GM19397 (cell line): Measurements from ENCODE around the gene IL4R.

Source experiments
- ATAC-seq: cut with Tn5 transposase; IDR thresholded peaks from one replicate; pipeline ENCODE4 v1.9.1; 2021; ENCODE audit warnings: mild to moderate bottlenecking, moderate library complexity; ENCODE audit not compliant: unreplicated experiment

IL4R gene

DNA sequence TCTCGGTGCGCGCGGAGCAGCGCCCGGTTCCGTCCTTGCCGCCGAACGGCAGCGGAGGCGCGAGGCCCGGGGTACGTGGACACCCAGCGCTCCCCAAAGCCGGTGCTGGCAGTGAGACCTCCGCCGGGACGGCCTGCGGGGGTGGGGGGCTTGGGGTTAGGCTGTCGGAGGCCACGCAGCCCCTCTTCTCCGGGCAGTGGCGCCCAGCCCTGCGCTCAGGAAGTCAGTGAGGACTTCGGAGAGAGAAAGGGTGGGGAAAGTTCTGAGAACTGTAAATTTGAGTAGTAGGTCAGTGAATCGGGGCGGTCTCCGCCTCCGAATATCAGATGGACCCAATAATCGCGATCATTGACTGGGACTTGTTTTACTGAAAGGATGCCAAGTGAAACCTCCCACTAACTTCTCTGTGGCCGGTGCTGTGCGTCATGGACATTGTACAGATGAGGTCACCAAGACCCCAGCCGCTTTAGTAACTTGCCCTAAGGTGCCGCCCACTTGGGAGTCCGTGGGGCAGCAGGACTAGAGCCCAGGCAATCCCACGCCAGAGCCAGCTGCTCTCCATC is 468 bp downstream of the IL4R start:
- ATAC-seq: peak; percentile 24

GRCh38 chr16:27314986-27315332 is 1.2 kb downstream of the IL4R start:
- no peak for ATAC-seq

GRCh38 chr16:27315333-27316037 is 1.7 kb downstream of the IL4R start:
- no peak for ATAC-seq

DNA sequence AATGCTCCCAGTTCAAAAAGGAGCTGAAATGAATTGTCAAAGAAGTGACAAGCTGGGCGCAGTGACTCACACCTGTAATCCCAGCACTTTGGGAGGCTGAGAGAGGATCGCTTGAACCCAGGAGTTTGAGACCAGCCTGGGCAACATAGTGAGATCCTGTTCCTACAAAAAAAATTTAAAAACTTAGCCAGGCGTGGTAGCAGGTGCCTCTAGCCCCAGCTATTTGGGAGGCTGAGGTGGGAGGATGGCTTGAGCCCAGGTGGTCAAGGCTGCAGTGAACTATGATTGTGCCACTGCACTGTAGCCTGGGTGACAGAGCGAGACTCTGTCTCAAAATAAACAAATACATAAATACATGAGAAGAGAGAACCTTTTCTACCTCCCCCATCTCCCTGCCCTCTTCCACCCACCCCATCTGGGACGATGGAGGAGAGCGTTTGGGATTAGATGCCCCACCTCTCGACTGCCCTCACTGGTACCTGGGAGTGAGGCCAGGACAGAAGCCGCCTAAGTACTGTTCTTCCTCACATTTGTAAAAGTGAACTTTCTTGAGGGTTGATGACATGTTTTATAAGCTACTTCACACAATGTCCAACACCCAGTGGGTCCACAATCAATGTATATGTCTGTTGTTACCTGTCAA is 2.4 kb downstream of the IL4R start:
- no peak for ATAC-seq

GRCh38 chr16:27317320-27317719 is 3.5 kb downstream of the IL4R start:
- ATAC-seq: no peak

- no peak for ATAC-seq
These were observed 4.1 kb downstream of the IL4R start for GRCh38 chr16:27317738-27318391.

GRCh38 chr16:27318392-27319256 is 4.8 kb downstream of the IL4R start:
- no peak for ATAC-seq

DNA sequence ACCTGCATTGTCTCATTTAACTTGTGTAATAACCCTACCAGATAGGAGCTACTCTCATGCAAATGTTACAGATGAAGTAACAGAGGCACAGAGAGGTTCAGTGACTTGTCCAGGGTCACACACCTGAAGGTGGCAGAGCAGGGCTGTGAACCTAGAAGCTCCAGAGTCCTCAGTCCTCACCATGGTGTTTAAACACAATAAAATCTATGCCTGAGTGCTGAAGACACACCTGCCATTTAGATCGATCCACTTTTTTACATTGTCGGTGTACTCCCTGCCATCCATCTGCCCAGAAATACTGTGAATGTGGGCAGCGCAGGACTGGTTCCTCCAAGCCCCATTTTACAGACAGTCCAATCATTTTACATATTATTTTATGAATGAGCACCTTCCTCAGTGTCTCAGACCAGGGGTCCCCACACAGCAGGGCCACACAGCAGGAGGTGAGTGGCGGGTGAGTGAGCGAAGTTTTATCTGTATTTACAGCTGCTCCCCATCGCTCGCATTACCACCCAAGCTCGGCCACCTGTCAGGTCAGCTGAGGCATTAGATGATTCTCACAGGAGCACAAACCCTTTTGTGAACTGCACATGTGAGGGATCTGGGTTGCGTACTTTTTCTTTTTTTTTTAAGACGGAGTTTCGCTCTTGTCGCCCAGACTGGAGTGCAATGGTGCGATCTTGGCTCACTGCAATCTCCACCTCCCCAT is 5.6 kb downstream of the IL4R start:
- no peak for ATAC-seq

- ATAC-seq: no peak
These were observed 6.7 kb downstream of the IL4R start for GRCh38 chr16:27320261-27321012.

DNA sequence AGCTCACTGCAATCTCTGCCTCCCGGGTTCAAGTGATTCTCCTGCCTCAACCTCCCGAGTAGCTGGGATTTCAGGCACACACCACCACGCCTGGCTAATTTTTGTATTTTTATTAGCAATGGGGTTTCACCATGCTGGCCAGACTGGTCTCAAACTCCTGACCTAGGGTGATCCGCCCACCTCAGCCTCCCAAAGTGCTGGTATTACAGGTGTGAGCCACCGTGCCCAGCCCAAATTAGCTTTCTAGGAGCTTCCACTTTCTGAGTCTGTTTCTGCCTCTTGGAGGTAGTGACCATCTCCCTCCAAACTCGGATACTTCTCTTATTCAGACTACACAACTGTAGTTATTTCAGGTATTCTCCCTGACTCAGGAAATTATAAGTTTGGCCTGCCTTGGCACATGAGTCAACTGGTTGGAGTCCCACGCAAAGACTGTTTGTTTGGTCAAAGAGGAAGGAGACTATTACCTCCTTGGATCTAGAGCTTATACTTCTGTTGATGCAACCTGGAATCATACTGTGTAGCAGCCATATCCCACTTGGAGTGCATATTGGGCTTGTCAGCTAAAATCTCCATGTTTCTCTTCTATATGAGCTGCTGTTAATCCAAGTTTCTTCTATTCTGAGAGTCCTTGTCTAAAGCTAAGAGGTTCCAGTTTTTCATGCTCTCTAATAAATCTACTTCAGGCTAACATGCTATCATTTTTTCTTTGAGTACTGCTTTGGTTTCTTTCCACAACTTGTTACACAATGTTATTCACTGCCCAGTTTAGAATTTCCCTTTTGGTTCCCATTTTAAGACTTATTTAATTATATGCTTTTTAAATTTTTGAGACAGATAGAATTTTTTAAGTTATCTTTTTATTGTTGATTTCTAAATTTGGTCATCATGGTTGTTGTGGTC is 7.5 kb downstream of the IL4R start:
- no peak for ATAC-seq

DNA sequence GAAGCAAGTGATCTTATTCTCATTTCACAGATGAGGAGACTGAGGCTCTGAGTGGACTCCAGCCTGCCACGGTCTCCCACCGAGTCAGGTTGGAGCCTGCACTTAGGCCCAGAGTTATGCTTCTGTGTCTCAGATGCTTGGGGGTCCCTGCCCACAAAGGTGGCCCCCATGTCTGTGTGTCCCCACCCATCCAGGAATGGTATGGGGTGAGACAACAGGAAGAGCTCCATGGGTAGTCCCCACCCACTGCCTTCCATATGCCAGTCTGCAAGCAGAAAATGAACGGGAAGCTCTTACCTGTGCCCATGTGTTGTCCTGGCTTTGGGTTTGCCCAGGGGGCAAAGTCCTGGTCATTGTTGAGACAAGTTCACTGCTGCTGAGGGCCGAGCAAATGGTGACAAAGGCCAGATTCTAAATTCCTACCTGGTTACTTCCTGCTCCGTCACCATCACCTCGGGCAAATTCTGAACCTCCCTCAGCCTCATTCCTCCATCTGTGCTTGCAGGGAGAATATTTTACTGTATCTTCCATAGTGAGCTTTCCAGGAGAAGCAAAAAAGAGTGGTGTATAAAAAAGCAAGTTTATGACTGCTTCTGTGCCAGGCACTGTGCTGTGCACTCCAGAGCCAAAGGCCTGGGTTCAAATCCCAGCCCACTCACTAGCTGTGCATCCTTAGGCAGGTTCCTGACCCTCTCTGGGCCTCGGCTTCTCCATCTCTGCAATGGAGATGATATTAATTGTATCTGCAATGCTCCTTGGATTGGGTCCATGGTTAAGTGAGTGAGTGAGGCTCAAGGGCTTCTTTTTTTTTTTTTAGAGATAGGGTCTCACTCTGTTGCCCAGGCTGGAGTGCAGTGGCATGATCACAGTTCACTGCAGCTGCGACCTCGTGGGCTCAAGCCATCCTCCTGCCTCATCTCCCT is 9.3 kb downstream of the IL4R start:
- no peak for ATAC-seq

- ATAC-seq: no peak
These were observed 10.2 kb downstream of the IL4R start for GRCh38 chr16:27323781-27324561.

GRCh38 chr16:27324851-27325301 is 11.1 kb downstream of the IL4R start:
- no peak for ATAC-seq

GRCh38 chr16:27325736-27326135 is 12.0 kb downstream of the IL4R start:
- no peak for ATAC-seq

- no peak for ATAC-seq
These were observed 12.5 kb downstream of the IL4R start for GRCh38 chr16:27326251-27326650.

DNA sequence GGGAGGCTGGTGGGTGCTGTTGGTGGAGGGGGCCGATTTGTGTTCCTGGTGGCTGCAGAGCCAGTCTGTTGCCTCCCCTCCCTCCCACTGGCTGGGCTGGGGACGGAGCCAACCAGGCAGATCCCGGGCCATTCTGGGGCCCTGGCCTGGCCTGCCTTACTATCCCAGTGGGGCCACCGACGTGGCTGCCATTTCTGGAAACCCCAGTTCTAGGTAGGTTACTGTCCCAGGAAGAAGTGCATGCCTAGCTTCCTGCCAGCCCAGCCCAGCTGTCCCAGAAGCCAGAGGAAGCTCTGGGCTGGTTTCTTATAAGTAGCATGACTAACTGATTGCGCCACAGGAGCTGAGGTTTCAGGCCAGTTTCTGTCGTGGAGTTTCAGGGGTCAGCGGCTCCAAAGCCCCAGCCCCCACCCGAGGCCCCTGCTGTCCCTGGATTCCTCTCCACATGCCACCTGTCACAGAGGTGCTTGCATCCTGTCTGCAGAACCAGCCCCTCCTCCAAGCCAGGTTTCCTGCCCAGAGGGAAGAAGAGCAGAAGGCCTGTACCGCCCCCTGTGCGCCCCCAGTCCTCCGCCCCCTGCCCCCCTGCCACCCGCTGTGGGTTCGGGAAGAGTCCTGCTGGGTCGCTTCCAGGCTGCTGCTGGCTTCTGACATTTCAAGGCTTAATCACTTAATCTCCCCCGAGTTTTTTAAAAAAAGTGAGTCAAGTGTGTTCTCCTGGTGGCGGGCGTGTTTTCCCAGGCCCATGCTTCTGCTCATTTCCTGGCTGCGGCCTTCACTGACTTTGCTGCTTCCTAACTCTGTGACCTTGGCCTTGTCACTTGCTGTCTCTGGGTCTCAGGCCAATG is 13.2 kb downstream of the IL4R start:
- peak; percentile 50 for ATAC-seq
